HG02571 (cell line): Measurements from ENCODE around the gene CYB5R4.
A peak's percentile ranks its signal among the peaks of the same experiment; 100 is the strongest.
"Not testable (repeated sequence)": the region's sequence is repeated elsewhere in the genome, so short reads cannot be mapped to it uniquely, and the experiment has no call there.

Experiments used
- ATAC-seq: cut with Tn5 transposase; IDR thresholded peaks from one replicate; pipeline ENCODE4 v1.9.1; 2021; ENCODE audit warnings: mild to moderate bottlenecking, moderate library complexity; ENCODE audit not compliant: unreplicated experiment

The CYB5R4 gene

GRCh38 chr6:83907623-83908390 lies 48.3 kb downstream of the CYB5R4 start:
- not testable (repeated sequence) for ATAC-seq

DNA sequence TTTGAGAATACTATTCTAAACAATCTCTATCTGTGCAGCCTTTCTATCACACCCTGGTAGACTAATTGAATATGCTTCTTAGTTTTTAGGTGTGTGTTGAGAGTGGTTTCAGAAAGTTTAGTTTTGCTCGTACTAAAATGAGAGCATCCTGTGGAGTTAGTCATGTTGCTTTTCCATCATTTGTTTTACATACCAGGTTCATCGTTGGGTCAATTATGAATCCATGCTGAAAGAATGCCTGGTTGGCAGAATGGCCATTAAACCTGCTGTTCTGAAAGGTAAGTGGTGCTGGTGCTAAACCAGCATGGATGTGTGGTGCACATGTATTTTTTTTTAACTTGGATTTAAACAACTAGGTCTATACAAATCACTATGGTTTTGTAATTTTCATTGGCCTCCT lies 49.3 kb downstream of the CYB5R4 start:
- no peak for ATAC-seq

- no peak for ATAC-seq
Measured at GRCh38 chr6:83911278-83911677, 51.8 kb downstream of the CYB5R4 start.

GRCh38 chr6:83914953-83915352 lies 55.5 kb downstream of the CYB5R4 start:
- no peak for ATAC-seq

DNA sequence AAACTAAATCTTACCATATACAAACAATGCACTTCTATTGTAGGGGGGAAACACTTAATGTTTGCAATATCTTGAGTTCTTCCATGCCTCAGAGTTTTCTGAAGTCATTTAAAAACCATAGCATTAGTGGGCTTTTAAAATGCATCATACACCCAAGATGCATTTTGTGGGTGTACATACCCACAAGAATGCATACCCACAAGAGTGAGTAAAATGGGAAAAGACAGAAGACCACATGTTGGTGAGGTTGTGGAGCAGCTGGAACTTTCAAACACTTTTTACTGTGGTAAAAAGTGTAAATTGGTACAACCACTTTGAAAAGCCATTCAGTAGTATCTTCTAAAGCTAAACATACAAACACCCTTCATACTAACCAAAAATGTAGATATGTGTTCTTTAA lies 57.5 kb downstream of the CYB5R4 start:
- no peak for ATAC-seq

DNA sequence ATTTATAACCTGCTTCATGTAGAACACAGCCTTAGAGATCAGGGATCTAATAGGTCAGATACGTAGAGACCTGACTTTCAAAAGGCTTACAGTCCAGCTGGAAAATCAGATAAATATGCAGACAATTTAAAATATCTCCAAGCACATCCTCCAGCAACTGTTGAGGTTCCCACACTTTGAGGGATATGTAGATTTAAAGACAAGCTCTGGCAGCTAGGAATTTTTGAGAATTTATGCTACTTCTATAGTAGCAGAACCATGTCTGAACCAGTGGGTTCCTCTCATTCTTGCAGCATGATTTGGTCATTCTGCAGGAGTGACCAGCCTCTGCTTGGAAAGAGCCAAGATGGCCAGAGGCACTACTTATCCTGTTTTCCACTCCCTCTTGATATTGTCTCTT lies 60.5 kb downstream of the CYB5R4 start:
- ATAC-seq, result no peak

DNA sequence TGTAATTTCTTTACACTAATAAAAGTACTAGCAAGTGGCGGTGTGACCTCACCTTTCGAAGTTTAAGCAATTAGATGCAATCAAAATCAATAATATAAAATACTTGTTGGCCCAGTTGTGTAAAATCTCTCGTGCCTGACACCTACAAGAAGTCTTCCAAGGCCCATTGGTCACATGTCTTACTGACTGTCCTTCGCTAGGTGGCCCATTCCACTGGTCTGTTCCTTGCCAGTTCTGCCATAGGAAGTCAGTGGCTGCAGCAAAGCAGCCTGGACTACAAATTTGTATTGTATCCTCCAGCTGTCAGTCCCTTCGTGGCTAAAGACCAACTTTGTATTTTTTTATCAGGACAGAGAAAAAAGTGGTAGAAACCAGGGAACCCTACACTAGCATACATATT lies 61.8 kb downstream of the CYB5R4 start:
- no peak for ATAC-seq

DNA sequence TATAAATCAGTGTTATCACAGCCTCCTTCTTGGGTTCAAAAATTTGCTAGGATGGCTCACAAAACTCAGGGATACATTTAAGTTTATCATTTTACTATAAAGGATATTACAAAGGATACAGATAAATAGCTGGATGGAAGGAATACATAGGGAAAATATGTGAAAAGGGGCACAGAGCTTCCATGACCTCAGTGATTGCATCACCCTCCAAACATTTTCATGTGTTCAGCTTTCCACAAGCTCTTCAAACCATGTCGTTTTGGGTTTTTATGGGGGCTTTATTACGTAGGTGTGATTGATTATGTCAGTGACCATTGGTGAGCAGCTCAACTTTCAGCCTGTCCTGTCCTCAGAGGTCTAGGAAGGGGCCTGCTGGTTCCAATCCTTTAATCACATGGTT lies 68.0 kb downstream of the CYB5R4 start:
- ATAC-seq, result no peak

DNA sequence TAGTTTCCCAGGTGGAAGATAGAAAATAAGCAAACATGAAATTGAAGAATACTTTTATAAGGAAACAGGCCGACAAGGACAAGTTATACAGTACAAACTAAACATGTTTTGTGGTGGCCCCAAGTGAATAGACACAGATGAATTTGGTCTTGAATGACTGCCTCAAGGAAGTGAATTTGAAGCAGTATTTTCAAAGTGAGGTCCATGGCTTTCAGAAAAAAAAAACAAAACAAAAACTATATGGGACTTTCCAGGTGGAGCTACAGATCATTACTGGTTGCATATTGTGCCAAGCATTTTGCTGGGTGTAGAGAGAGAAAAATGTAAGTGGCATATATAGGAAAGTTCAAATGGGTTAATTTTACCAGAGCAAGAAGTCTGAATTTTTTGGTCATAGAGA lies 68.8 kb downstream of the CYB5R4 start:
- no peak for ATAC-seq

DNA sequence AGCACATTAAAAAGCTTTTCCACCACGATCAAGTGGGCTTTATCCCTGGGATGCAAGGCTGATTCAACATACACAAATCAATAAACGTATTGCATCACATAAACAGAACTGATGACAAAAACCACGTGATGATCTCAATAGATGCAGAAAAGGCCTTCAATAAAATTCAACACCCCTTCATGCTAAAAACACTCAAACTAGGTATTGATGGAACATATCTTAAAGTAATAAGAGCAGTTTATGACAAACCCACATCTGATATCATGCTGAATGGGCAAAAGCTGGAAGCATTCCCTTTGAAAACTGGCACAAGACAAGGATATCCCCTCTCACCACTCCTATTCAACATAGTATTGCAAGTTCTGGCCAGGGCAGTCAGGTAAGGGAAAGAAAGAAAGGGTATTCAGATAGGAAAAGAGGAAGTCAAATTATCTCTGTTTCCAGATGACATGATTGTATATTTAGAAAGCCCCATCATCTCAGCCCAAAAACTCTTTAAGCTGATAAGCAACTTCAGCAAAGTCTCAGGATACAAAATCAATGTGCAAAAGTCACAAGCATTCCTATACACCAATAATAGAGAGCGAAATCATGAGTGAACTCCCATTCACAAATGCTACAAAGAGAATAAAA lies 86.8 kb downstream of the CYB5R4 start:
- ATAC-seq, result not testable (repeated sequence)

DNA sequence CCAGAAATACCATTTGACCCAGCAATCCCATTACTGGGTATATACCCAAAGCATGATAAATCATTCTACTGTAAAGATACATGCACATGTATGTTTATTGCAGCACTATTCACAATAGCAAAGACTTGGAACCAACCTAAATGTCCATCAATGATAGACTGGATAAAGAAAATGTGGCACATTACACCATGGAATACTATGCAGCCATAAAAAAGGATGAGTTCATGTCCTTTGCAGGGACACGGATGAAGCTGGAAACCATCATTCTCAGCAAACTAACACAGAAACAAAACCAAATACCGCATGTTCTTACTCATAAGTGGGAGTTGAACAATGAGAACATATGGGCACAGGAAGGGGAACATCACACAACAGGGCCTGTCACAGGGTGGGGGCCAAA lies 88.5 kb downstream of the CYB5R4 start:
- not testable (repeated sequence) for ATAC-seq

DNA sequence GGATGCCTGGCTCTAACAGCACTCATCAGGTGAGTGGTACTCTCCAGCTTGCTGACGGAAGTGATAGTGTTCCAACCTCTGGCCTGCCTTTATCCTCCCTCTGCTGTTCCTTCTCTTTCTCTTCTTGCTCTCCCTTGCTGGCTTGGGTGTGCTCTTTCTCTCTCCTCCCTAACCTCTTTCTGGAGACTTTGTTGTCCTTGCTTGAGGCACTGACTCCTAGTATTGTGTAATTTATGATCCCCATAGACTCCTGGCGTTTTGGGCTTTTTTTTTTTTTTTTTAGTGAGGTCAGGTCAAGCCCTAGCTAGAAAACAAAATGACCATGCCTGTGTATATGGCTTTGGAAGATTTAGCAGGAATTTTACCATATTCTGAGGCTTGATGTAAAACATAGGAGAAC lies 89.4 kb downstream of the CYB5R4 start:
- ATAC-seq, result no peak

- ATAC-seq, result not testable (repeated sequence)
Measured at GRCh38 chr6:83951423-83951822, 91.9 kb downstream of the CYB5R4 start.

DNA sequence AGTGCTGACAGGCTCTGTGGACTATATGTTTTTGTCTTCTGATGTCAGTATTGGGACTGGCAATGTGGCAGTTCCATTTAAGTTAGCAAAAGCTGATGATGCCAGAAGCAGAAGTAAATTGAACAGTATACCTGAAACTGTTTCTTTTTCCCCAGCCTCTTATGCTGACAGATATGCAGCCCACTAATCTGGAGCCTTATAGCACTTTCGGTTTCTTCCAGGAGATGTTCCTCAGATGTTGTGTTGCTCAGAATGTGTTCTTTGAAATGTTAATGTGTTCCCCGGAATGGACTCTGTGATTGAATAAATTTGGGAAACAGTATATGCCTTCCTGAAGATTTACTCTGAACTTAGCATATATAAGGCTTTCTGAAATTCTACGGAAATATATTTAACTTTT lies 93.3 kb downstream of the CYB5R4 start:
- no peak for ATAC-seq

DNA sequence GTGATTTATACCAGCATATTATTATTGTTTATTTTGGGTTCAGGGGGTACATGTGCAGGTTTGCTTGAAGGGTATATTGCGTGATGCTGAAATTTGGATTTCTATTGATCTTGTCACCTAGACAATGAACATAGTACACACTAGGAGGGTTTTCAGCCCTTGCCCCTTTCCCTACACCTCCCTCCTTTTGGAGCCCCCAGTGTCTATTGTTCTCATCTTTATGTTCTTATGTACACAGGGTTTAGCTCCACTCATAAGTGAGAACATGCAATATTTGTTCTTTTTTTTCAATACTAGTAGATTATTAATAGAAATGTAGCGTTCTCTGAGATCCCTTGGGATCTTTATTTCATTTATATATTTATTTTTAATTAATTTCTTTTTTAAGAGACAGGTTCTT lies 94.9 kb downstream of the CYB5R4 start:
- no peak for ATAC-seq

- ATAC-seq, result no peak
Measured at GRCh38 chr6:83958241-83958685, 98.8 kb downstream of the CYB5R4 start.

DNA sequence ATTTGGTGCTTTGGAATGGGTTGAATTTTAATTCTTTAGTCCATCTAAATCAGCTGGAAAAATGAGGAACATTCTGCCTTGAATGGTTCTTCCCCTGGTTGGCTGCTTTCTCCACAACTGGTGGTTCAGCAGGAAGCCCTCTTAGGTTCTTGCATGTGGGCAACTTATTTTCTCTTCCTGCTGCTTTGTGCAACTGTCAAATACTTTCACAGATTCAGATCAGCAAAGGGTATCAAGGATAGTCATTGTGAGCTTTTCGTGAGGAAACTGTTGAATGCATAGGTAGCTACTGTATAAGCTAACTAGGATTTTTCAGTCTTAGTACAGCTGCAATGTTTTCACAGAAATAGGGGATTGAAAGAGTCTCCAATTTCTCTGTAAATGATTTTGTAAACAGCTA lies 101.2 kb downstream of the CYB5R4 start:
- no peak for ATAC-seq

GRCh38 chr6:83962582-83962981 lies 103.1 kb downstream of the CYB5R4 start:
- peak; percentile 81 for ATAC-seq

GRCh38 chr6:83966539-83966938 lies 107.0 kb downstream of the CYB5R4 start:
- ATAC-seq, result no peak

DNA sequence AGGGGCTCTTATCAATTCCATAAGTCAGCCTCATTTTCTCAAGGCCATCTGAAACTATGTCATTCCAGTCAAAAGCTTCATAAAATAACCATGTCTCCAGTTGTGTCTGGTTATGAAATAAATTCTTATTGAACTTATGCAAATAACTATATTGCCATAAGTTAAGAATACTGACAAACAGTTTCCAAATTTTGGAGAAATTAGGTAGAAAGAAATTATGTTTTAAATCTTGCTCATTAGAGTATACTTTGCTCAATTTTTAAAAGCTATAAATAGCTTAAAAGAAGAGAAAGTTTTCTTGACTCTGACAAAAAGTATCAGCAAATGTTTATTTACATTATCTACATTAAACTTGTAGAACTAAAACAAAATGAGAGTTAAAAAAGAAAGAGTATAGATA lies 111.1 kb downstream of the CYB5R4 start:
- ATAC-seq, result no peak

GRCh38 chr6:83974409-83975050 lies 115.0 kb downstream of the CYB5R4 start:
- no peak for ATAC-seq
